SK-N-DZ (cell line): ENCODE results near the gene DTD2.
"Not testable (repeated sequence)": the region's sequence is repeated elsewhere in the genome, so short reads cannot be mapped to it uniquely, and the experiment has no call there.

Source experiments
- DNase-seq: peaks from one replicate; pipeline ENCODE4 v3.0.0-alpha.2; 2015; ENCODE audit warnings: low spot score

DTD2 gene

DNA sequence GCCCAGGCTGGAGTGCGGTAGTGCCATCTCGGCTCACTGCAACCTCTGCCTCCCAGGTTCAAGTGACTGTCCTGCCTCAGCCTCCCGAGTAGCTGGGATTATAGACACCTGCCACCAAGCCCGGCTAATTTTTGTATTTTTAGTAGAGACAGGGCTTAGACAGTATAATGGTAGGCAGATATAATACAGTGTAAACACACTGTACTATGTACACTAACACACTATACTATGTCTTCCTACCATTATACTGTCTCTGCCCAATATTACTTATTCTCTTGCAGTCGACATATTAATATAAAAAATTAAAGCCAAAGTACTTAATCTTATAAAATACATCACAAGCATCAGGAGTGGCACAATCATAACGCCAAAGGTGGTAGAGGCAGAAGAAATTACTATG lies 15.0 kb downstream of the DTD2 start:
- no peak for DNase-seq

DNA sequence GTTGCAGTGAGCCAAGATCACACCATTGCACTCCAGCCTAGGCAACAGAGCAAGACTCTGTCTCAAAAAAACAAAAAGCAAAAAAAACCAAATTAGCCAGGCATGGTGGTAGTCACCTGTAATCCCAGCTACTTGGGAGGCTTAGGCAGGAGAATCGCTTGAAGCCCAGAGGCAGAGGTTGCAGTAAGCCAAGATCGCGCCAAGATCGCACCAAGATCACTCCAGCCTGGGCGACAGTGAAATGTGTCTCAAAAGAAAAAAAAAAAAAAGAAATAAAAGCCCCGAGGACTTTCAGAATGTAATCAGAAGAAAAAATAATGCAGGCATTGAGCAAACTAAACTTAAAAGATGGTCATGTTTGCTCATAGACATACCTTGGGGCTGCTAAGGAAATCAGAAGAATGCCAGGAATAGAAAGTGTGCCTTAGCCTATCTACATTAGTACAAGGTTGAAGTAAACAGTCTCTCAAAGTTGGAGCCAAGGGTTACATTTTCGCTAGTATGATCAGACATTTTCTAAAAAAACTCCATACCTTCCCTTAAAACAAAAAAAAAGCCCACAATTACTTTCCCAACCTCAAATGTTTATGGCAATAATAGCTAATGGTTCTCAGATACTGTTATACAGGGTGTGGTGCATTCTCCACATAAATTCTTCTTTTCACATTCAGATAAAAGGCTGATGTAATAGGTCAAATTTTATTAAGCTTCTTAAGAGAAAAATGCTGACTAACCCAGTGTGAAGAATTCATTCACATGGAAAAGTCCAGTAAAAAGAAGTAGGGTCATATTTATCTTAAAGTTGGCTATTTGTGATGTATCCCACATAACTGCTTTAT lies 15.8 kb downstream of the DTD2 start:
- no peak for DNase-seq

DNA sequence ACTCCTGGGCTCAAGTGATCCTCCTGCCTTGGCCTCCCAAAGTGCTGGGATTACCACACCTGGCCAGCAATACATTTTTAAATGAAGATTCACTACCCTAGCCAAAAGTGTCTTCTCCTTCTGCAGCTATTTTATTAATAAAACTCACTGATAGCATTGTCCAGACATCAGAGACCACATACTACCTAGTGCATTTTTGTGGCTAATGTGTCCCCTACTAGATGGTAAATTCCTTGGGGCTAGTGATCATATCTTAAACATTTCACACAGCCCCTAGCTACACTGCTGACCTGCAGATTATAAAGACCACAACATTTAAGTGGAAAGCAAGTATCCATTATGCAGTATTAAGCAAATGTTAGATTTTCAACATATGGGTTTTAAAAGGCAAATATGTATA lies 17.0 kb downstream of the DTD2 start:
- no peak for DNase-seq

DNA sequence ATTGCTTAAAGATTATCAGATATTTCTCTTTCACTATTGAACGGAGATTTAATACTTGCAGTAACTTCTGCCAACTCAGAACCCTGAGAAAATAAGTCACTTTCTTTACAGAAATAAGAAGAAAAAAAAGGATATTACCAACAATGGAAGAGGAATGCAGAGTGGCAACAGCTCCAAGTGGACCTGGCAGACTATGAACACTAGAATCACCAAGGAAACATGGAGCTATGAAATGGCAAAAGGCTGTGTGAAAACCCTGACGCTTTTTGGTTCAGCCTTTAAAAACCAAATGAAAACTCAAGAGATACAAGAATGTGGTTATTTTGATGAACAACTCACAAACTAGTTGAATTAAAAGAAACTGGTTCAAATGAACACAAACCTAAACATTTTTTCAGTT lies 17.7 kb downstream of the DTD2 start:
- DNase-seq = no peak

DNA sequence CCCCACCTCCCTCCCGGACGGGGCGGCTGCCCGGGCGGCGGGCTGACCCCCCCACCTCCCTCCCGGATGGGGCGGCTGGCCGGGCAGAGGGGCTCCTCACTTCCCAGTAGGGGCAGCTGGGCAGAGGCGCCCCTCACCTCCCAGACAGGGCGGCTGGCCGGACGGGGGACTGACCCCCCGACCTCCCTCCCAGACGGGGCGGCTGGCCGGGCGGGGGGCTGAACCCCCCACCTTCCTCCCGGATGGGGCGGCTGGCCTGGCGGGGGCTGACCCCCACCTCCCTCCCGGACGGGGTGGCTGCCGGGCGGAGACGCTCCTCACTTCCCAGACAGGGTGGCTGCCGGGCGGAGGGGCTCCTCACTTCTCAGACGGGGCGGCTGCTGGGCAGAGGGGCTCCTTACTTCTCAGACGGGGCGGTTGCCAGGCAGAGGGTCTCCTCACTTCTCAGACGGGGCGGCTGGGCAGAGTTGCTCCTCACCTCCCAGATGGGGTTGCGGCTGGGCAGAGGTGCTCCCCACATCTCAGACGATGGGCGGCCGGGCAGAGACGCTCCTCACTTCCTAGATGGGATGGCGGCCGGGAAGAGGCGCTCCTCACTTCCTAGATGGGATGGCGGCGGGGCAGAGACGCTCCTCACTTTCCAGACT lies 20.1 kb downstream of the DTD2 start:
- not testable (repeated sequence) for DNase-seq

DNA sequence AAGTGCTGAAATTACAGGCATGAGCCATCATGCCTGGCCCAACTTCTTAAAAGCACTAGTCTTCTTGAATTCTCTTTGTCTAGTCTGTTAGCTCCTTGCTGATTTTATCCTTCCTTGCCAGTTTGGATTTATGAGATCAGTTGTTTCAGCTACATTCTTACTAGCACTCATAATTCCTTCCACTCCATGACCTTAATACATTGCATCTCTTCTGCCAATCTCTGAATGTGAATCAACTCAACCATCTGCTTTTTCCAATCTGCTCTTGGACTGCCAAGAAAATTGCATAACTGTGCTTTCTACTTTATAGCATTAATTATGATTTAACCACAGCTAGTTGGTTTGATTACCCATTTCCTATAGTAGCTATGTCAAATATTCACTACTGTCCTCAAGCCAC lies 22.0 kb downstream of the DTD2 start:
- no peak for DNase-seq

DNA sequence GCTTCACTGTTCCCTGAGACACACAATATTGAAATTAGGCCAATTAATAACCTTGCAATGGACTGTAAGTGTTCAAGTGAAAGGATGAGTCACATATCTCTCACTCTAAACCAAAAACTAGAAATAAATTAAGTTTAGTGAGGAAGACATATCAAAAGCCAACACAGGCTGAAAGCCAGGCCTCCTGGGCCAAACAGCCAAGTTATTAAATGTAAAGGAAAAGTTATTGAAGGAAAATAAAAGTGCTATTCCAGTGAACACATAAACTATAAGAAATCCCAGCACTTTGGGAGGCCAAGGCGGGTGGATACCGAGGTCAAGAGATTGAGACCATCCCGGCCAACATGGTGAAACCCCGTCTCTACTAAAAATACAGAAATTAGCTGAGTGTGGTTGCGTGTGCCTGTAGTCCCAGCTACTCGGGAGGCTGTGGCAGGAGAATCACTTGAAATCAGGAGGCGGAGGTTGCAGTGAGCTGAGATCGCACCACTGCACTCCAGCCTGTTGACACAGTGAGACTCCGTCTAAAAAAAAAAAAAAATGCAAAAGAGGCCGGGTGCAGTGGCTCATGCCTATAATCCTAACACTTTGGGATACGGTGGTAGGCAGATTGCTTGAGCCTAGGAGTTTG lies 26.6 kb downstream of the DTD2 start:
- no peak for DNase-seq

DNA sequence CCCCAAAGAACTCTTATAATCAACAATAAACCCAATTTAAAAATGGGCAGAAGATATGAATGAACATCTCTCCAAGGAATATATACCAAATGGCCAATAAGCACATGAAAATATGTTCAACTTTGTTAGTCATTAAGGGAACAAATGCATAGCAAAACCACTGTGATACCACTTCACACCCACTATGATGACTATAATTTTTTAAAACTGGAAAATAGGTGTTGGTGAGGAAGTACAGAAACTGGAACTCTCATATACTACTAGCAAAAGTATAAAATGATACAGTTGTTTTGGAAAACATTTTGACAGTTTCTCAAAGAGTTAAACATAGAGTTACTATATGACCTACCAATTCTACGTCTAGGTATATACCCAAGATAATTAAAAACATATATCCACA lies 27.5 kb downstream of the DTD2 start:
- no peak for DNase-seq

DNA sequence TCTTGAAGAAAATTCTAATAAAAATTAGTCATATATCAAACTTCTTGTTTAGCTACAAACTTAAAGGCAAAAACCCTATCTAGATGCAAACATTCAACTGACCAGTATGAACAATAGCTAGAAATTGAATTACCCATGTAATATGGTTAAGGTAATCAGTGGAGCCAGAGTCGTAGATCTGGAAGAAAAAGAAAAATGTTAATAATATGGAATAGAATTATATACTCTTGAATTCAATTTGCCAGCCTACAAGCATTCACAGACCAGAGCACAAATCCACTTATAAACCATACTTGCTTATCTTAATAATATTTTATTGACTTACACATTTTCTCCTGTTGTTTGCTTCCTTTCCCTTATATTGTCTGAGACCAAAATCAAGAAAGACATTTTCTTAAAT lies 29.3 kb downstream of the DTD2 start:
- DNase-seq = peak; percentile 86

DNA sequence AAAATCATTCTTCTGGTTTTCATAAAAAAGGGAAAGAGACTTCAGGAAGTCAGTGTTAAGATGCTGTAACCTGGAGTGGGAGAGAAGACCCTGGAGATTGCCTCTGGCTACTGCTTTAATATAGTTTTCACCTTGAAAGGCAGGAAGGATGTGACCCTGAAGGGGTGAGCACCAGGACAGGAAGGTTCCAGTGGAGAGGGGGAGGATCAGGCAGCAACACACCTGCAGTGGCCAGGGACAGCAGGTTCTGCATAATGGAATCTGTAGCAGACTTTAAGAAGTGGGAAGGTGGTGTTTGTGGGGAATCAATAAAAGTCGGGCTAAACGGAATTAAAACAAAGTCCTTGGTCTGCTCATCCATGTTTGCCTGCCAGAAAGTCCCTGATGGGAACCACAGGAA lies 30.6 kb downstream of the DTD2 start:
- DNase-seq = no peak

DNA sequence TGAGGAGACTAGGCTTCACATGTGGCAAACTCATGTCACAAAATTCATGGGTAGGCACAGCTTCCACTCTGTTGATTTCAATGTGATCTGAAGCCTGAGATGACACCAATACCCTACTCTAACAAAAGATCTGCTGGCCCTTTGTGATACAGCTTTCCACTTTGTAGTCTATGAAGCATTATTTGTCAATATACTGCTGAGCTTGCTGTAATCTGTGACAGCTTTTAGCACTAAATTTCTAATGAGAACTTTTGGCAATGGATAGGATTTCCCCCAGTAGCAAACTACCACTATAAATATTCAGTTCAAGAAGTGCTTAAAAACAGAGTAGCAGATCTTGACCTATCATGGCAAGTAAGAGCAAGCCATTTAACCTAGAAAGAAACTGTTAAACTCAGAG lies 31.4 kb downstream of the DTD2 start:
- no peak for DNase-seq

DNA sequence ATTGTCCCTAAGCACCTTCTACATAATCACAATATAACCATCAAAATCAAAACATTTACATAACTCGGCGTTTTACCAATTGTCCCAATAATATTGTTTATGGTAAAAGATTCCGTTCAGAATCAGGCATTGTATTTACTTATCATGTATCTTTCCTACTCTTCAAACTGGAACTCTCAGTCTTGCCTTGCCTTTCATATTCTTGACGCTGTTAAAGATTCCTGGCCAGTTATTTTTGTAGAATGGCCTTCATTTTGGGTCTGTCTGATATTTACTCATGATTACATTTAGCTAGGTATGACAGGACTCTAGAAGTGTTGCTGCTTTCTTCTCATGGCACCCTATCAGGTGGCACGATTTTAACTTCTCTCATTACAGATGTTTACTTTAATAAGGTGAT lies 36.1 kb downstream of the DTD2 start:
- DNase-seq = no peak

DNA sequence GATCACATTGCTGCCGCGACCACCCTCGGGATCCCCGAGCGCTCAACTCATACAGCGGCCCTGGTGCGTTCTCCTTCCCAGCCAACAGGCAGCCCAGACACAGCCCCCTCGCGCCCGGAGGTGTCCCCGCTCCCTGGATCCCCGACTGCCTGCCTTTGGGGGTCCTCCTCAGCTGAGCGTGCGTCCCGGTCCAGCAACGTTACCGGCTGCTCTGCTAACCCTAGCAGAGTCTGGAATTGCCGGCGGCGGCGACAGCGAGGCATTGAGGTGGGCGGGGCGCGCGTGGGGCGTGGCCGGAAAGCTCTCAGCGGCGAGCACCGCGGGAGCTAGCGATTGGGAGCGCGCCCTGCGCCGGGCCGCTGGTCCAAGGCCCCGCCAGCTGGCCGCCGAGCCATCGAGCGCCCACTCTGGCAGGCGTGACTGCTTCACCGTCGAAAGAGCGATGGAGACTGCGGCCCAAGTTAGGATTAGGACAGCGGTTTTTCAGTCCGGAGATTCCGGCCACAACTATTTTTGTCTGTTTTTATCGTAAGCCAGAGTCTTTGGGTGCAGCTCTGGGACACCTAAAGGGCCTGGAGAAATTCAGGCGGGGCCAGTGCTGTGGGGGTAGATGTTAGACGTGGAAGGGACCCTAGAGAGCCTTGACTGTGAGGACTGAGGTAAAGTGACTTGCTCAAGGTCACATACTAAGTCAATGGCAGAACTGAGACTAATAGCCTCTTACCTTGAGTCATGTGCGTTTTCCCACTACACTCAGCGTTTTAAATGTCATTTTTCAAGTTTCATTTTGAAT lies 36.8 kb downstream of the DTD2 start, which contains the start of gene HEATR5A:
TSS of gene HEATR5A (minus strand) at position 232 of the 793 bp plus-strand sequence. CDS start 17,575 bp downstream, outside the sequence.
- DNase-seq = peak; percentile 91

DNA sequence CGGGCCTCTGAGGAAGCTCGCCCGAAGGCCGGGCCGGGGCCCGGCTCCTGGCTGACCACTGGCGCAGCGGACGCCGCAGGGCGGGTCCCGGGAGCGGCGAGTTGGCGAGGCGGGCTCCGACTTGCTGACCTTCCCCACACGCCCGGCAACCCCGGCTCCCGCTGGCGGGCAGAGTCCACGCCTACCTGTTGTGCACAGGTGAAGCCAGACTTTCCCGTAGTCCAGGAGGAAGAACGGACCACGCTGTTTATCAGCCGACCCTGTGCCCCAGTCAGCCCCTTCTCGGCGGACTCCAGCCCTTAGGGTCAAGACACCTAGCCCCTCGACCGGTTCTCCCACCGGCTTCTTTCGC lies 37.4 kb downstream of the DTD2 start:
- no peak for DNase-seq

DNA sequence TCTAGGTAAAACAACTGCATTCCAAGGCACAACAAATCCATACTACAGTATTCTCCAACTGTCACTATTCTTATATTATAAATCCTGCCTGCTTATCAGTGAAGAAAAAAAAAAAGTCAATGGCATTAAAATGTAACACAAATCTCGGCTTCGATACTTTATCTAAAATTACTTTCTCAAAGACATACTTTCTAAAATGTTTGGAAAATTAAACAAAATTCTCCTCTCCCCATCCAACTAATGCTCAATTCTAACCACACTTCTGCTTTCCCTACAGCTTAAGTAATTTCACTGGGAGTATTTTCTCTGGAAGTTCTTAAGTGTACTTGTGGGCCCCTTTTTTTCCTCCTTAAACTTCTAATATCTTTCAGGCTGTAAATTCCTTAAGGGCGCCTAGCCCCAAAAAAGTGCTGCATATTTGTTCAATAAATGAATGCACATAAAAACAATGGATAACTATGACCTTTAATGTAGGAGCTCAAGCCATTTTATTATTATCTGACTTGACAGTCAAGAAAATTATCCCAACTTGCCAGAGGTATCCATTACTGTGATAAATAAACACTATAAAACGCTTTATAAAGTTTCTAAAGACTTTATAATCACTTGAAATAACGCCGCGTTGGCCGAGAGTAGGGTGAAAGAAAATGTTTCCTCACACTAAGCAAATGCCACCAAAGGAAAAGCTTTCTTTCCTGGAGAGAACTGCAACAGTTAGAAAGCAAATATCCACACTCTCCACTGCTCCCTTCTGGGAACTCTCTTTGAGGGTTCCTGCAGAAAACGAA lies 37.9 kb downstream of the DTD2 start:
- no peak for DNase-seq

DNA sequence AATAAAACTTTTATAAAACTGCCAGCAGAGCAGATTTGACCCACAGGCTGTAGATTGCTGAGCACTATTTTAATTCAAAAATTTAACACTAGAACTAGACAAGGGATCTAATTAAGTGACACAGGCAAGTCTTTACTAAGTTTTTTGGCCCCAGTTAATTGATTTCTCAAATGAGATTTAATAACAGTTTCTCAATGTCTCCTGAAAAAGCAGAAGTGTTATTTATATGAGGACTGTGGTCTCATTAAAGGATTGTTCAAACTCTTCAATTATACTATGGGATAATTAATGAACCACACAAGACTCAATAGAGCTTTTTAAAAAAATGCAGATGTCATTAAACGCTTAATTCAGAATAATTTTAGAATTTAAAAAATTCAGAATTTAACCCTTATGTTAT lies 38.9 kb downstream of the DTD2 start:
- no peak for DNase-seq

DNA sequence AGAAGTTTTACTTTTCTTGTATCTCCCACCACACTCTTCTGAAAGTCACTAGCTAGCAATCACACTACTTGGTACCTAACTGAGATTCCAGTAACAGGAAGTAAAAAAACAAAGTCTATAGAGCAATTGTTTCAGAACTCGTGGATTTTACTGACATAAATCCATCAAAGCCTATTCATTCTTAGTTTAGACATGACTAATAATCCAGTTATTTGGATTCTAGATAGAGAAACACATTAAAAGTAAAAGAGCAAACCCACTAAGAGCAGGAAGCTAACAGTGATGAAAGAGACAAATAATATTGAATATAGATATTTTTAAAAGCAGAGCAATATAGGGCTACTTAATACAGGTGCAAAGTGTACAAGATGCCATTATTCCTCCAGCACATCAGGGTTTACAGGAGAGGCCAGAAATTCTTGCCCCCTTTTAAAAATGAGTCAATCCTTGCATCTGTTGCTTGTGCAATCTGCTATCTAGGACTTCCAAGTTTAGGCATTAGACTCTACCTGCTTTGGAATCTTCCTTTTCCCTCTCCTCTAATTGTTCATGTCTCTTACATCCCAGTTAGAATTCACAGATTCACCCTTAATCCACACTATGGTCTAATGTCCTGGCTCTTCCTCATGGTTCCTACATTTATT lies 43.0 kb downstream of the DTD2 start:
- DNase-seq = no peak

DNA sequence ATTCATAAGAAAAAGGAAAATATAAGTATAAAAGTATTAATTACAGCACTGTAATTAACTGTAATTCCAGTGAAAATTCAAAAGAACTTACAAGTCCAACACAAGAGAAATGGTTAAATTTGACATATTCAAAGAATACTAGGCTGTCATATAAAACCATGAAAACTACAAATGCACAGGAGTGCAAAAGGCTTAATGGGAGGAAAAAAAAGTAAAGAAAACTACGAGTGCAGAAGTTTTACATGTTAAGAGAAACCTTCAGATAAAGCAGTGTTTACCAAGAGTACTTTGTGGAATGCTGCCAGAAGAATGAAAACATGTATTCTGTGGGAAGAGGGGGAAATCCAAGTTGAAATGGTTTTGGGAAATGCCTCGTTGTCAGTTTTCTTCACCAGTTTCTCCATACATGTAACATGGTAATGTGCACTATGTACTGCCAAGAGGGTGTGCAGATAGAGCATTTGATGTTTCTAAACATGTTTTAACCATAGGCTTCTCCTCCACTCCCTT lies 46.0 kb downstream of the DTD2 start:
- DNase-seq = no peak

DNA sequence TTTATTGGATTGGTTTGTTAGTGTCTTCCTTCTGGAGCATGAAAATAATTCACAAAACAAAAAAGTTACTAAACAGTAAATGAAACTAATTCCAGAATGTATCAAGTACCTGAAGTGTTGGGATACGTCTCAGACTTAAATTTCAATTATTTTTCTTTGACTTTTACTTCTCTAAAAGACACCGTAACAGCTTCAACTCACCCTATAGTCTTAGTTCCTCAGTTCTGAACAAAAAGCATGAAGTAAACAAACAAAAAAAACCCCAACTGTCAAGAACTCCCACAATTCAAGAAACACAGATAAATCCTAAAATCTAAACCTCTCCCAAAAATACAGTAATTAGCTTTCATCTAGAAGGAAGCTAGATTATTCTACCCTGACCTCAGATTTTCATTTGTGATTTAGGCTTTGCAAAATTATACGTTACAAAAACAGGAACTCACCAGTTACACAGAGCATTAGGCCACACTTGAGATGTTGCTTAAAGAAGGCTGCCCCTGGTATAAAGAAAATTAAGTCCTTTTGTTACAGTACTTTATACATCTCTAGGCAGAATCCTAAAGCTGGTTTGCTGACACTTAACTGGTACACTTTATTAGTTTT lies 47.2 kb downstream of the DTD2 start:
- DNase-seq = no peak

DNA sequence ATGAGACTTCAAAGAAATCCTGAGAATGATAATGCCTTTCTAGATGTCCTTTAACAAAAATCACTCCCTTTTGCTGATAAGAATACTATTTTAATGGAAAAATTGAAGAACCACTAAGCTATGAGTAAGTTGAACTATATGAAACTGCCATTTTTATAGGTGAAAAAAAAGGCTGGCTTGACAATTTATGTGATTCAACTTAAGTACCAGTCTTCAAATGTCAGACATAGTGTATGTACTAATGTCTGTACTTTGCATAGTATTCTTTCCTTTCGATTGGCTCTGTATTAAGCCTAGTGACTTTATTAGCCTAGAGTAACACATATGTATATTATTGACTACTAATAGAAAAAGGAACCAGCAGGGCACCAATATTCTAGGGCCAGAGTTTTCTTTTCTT lies 48.9 kb downstream of the DTD2 start:
- DNase-seq = no peak
